ENCODE results near the gene UIMC1.

Gene UIMC1

GRCh38 chr5:176866707-176867310 lies 139.8 kb downstream of the UIMC1 start:
- no peak for DNase-seq

- DNase-seq: no peak
Measured at GRCh38 chr5:176865964-176866363, 140.6 kb downstream of the UIMC1 start.

GRCh38 chr5:176864755-176865154 lies 141.8 kb downstream of the UIMC1 start:
- DNase-seq: no peak

GRCh38 chr5:176863765-176864098 lies 142.8 kb downstream of the UIMC1 start:
- no peak for DNase-seq

- DNase-seq: no peak
Measured at GRCh38 chr5:176863041-176863764, 143.4 kb downstream of the UIMC1 start.

GRCh38 chr5:176862330-176862995 lies 144.1 kb downstream of the UIMC1 start:
- no peak for DNase-seq

- DNase-seq: no peak
Measured at GRCh38 chr5:176861276-176861675, 145.3 kb downstream of the UIMC1 start.

- DNase-seq: no peak
Measured at GRCh38 chr5:176860381-176860780, 146.2 kb downstream of the UIMC1 start.

GRCh38 chr5:176859916-176860315 lies 146.7 kb downstream of the UIMC1 start:
- DNase-seq: no peak

- DNase-seq: no peak
Measured at GRCh38 chr5:176857894-176858273, 148.7 kb downstream of the UIMC1 start.

GRCh38 chr5:176857216-176857893 lies 149.2 kb downstream of the UIMC1 start:
- DNase-seq: no peak

- no peak for DNase-seq
Measured at GRCh38 chr5:176856746-176857145, 149.8 kb downstream of the UIMC1 start.

GRCh38 chr5:176855598-176855997 lies 151.0 kb downstream of the UIMC1 start:
- no peak for DNase-seq

All from NCI-H1694 treated with DMSO at 0.1 percent for 48 hours (cell line).